ENCODE data around the gene PCNX3.
A peak's percentile ranks its signal among the peaks of the same experiment; 100 is the strongest.

PCNX3 gene

GRCh38 chr11:65574811-65575567, 40.6 kb upstream of the PCNX3 start:
- no peaks in the 10 kb centered on the region for H3K27me3 ChIP-seq (ENCODE audit: control insufficient read depth in 2 of 2, insufficient read depth in 2 of 2, low read length in 2 of 2)
- H3K9me3 ChIP-seq (ENCODE audit: control insufficient read depth in 2 of 2, low read length in 2 of 2) = no peaks in the 10 kb centered on the region
- peak overlapping the region; percentile 66 to 85 for H3K9ac ChIP-seq (ENCODE audit: low read depth in 1 of 2, low read length in 2 of 2)
- H3K27ac ChIP-seq (ENCODE audit: low read depth in 2 of 2, low read length in 2 of 2) = peak overlapping the region; percentile 90 to 93
- peaks cover 62 to 67% of the 10 kb centered on the region in 2 donors for H3K4me1 ChIP-seq (ENCODE audit: control insufficient read depth in 2 of 2, insufficient read depth in 2 of 2, low read length in 2 of 2)
- peak overlapping the region; percentile 72 to 82 for H3K4me3 ChIP-seq (ENCODE audit: low read length in 2 of 2)
- H3K36me3 ChIP-seq (ENCODE audit: control insufficient read depth in 2 of 2, insufficient read depth in 2 of 2, low read length in 2 of 2) = peaks cover under 1 to 10% of the 10 kb centered on the region in 2 donors

GRCh38 chr11:65575568-65576231, 39.9 kb upstream of the PCNX3 start, which contains the start of gene EHBP1L1:
TSS of gene EHBP1L1 (plus strand) at chr11:65576053. CDS start at chr11:65576303, 250 bp downstream.
- peaks cover 62 to 65% of the 10 kb centered on the region in 2 donors for H3K4me1 ChIP-seq (ENCODE audit: control insufficient read depth in 2 of 2, insufficient read depth in 2 of 2, low read length in 2 of 2)
- peak within 1 kb of the TSS; percentile 72 to 82 for H3K4me3 ChIP-seq (ENCODE audit: low read length in 2 of 2)
- H3K27ac ChIP-seq (ENCODE audit: low read depth in 2 of 2, low read length in 2 of 2) = peak within 1 kb of the TSS; percentile 90 to 93
- H3K36me3 ChIP-seq (ENCODE audit: control insufficient read depth in 2 of 2, insufficient read depth in 2 of 2, low read length in 2 of 2) = peaks cover 7 to 16% of the 10 kb centered on the region in 2 donors
- H3K27me3 ChIP-seq (ENCODE audit: control insufficient read depth in 2 of 2, insufficient read depth in 2 of 2, low read length in 2 of 2) = no peaks in the 10 kb centered on the region
- no peaks in the 10 kb centered on the region for H3K9me3 ChIP-seq (ENCODE audit: control insufficient read depth in 2 of 2, low read length in 2 of 2)
- H3K9ac ChIP-seq (ENCODE audit: low read depth in 1 of 2, low read length in 2 of 2) = peak within 1 kb of the TSS; percentile 85 to 87

- Histone ChIP-seq H3K9me3 (ENCODE audit: control insufficient read depth in 2 of 2, low read length in 2 of 2) (no peaks in the 10 kb centered on the region), H3K27ac (ENCODE audit: low read depth in 2 of 2, low read length in 2 of 2) (peak overlapping the region; percentile 81 to 90), H3K36me3 (ENCODE audit: control insufficient read depth in 2 of 2, insufficient read depth in 2 of 2, low read length in 2 of 2) (peaks cover 12 to 21% of the 10 kb centered on the region in 2 donors), H3K27me3 (ENCODE audit: control insufficient read depth in 2 of 2, insufficient read depth in 2 of 2, low read length in 2 of 2) (no peaks in the 10 kb centered on the region), H3K4me1 (ENCODE audit: control insufficient read depth in 2 of 2, insufficient read depth in 2 of 2, low read length in 2 of 2) (peaks cover 56 to 59% of the 10 kb centered on the region in 2 donors), H3K4me3 (ENCODE audit: low read length in 2 of 2) (peak overlapping the region; percentile 66 to 79), H3K9ac (ENCODE audit: low read depth in 1 of 2, low read length in 2 of 2) (peak overlapping the region; percentile 85 to 87)
Observed at GRCh38 chr11:65576232-65576866, 39.2 kb upstream of the PCNX3 start.

GRCh38 chr11:65576867-65577755, 38.5 kb upstream of the PCNX3 start:
- Histone ChIP-seq H3K9ac (ENCODE audit: low read depth in 1 of 2, low read length in 2 of 2) (peak overlapping the region; percentile 85 to 87), H3K9me3 (ENCODE audit: control insufficient read depth in 2 of 2, low read length in 2 of 2) (no peaks in the 10 kb centered on the region), H3K27me3 (ENCODE audit: control insufficient read depth in 2 of 2, insufficient read depth in 2 of 2, low read length in 2 of 2) (no peaks in the 10 kb centered on the region), H3K4me3 (ENCODE audit: low read length in 2 of 2) (peak overlapping the region; percentile 66 to 79), H3K36me3 (ENCODE audit: control insufficient read depth in 2 of 2, insufficient read depth in 2 of 2, low read length in 2 of 2) (peaks cover 16 to 26% of the 10 kb centered on the region in 2 donors), H3K27ac (ENCODE audit: low read depth in 2 of 2, low read length in 2 of 2) (peak overlapping the region; percentile 81 to 90), H3K4me1 (ENCODE audit: control insufficient read depth in 2 of 2, insufficient read depth in 2 of 2, low read length in 2 of 2) (peaks cover 48 to 51% of the 10 kb centered on the region in 2 donors)

GRCh38 chr11:65577756-65578109, 37.8 kb upstream of the PCNX3 start:
- H3K9me3 ChIP-seq (ENCODE audit: control insufficient read depth in 2 of 2, low read length in 2 of 2) = no peaks in the 10 kb centered on the region
- peak overlapping the region; percentile 85 to 87 for H3K9ac ChIP-seq (ENCODE audit: low read depth in 1 of 2, low read length in 2 of 2)
- peak overlapping the region; percentile 66 to 79 for H3K4me3 ChIP-seq (ENCODE audit: low read length in 2 of 2)
- peaks cover 16 to 26% of the 10 kb centered on the region in 2 donors for H3K36me3 ChIP-seq (ENCODE audit: control insufficient read depth in 2 of 2, insufficient read depth in 2 of 2, low read length in 2 of 2)
- H3K4me1 ChIP-seq (ENCODE audit: control insufficient read depth in 2 of 2, insufficient read depth in 2 of 2, low read length in 2 of 2) = peaks cover 48 to 51% of the 10 kb centered on the region in 2 donors
- peak overlapping the region; percentile 81 to 90 for H3K27ac ChIP-seq (ENCODE audit: low read depth in 2 of 2, low read length in 2 of 2)
- no peaks in the 10 kb centered on the region for H3K27me3 ChIP-seq (ENCODE audit: control insufficient read depth in 2 of 2, insufficient read depth in 2 of 2, low read length in 2 of 2)

- H3K27ac ChIP-seq (ENCODE audit: low read depth in 2 of 2, low read length in 2 of 2) = peak overlapping the region in 1 of 2 donors; percentile 90
- no peaks in the 10 kb centered on the region for H3K9me3 ChIP-seq (ENCODE audit: control insufficient read depth in 2 of 2, low read length in 2 of 2)
- H3K27me3 ChIP-seq (ENCODE audit: control insufficient read depth in 2 of 2, insufficient read depth in 2 of 2, low read length in 2 of 2) = no peaks in the 10 kb centered on the region
- H3K4me1 ChIP-seq (ENCODE audit: control insufficient read depth in 2 of 2, insufficient read depth in 2 of 2, low read length in 2 of 2) = peaks cover 46 to 47% of the 10 kb centered on the region in 2 donors
- H3K36me3 ChIP-seq (ENCODE audit: control insufficient read depth in 2 of 2, insufficient read depth in 2 of 2, low read length in 2 of 2) = peaks cover 16 to 26% of the 10 kb centered on the region in 2 donors
- peak overlapping the region; percentile 66 to 79 for H3K4me3 ChIP-seq (ENCODE audit: low read length in 2 of 2)
- H3K9ac ChIP-seq (ENCODE audit: low read depth in 1 of 2, low read length in 2 of 2) = peak overlapping the region; percentile 85 to 87
Observed at GRCh38 chr11:65578134-65578533, 37.4 kb upstream of the PCNX3 start.

GRCh38 chr11:65578667-65579066, 36.9 kb upstream of the PCNX3 start:
- peaks cover 40 to 42% of the 10 kb centered on the region in 2 donors for H3K4me1 ChIP-seq (ENCODE audit: control insufficient read depth in 2 of 2, insufficient read depth in 2 of 2, low read length in 2 of 2)
- H3K36me3 ChIP-seq (ENCODE audit: control insufficient read depth in 2 of 2, insufficient read depth in 2 of 2, low read length in 2 of 2) = peaks cover 16 to 26% of the 10 kb centered on the region in 2 donors
- peak overlapping the region in 1 of 2 donors; percentile 85 for H3K9ac ChIP-seq (ENCODE audit: low read depth in 1 of 2, low read length in 2 of 2)

GRCh38 chr11:65579291-65579690, 36.3 kb upstream of the PCNX3 start:
- peaks cover 19 to 26% of the 10 kb centered on the region in 2 donors for H3K36me3 ChIP-seq (ENCODE audit: control insufficient read depth in 2 of 2, insufficient read depth in 2 of 2, low read length in 2 of 2)
- H3K27ac ChIP-seq (ENCODE audit: low read depth in 2 of 2, low read length in 2 of 2) = no peak overlapping the region
- H3K9me3 ChIP-seq (ENCODE audit: control insufficient read depth in 2 of 2, low read length in 2 of 2) = no peaks in the 10 kb centered on the region
- H3K4me1 ChIP-seq (ENCODE audit: control insufficient read depth in 2 of 2, insufficient read depth in 2 of 2, low read length in 2 of 2) = peaks cover 37 to 39% of the 10 kb centered on the region in 2 donors
- H3K27me3 ChIP-seq (ENCODE audit: control insufficient read depth in 2 of 2, insufficient read depth in 2 of 2, low read length in 2 of 2) = no peaks in the 10 kb centered on the region
- no peak overlapping the region for H3K9ac ChIP-seq (ENCODE audit: low read depth in 1 of 2, low read length in 2 of 2)
- no peak overlapping the region for H3K4me3 ChIP-seq (ENCODE audit: low read length in 2 of 2)

More at GRCh38 chr11:65578667-65579066, 36.9 kb upstream of the PCNX3 start:
- H3K9me3 ChIP-seq (ENCODE audit: control insufficient read depth in 2 of 2, low read length in 2 of 2) = no peaks in the 10 kb centered on the region
- peak overlapping the region in 1 of 2 donors; percentile 27 for H3K27ac ChIP-seq (ENCODE audit: low read depth in 2 of 2, low read length in 2 of 2)
- H3K27me3 ChIP-seq (ENCODE audit: control insufficient read depth in 2 of 2, insufficient read depth in 2 of 2, low read length in 2 of 2) = no peaks in the 10 kb centered on the region
- no peak overlapping the region for H3K4me3 ChIP-seq (ENCODE audit: low read length in 2 of 2)

GRCh38 chr11:65580031-65580692, 35.4 kb upstream of the PCNX3 start:
- Histone ChIP-seq H3K9ac (ENCODE audit: low read depth in 1 of 2, low read length in 2 of 2) (no peak overlapping the region), H3K36me3 (ENCODE audit: control insufficient read depth in 2 of 2, insufficient read depth in 2 of 2, low read length in 2 of 2) (peaks cover 19 to 26% of the 10 kb centered on the region in 2 donors), H3K27me3 (ENCODE audit: control insufficient read depth in 2 of 2, insufficient read depth in 2 of 2, low read length in 2 of 2) (no peaks in the 10 kb centered on the region), H3K4me1 (ENCODE audit: control insufficient read depth in 2 of 2, insufficient read depth in 2 of 2, low read length in 2 of 2) (peaks cover 32 to 33% of the 10 kb centered on the region in 2 donors), H3K27ac (ENCODE audit: low read depth in 2 of 2, low read length in 2 of 2) (no peak overlapping the region), H3K4me3 (ENCODE audit: low read length in 2 of 2) (no peak overlapping the region), H3K9me3 (ENCODE audit: control insufficient read depth in 2 of 2, low read length in 2 of 2) (no peaks in the 10 kb centered on the region)

Measured in mucosa of rectum (tissue), 2 donors.